PFSK-1 (cell line): ENCODE data around the gene TBCB. TPM values are rescaled to one million over a fixed set of nuclear protein-coding genes. Genes with fewer than 3 reads are reported as not detected.

Experiments used
- FOXP2 ChIP-seq: optimal IDR thresholded peaks from 2 replicates; pipeline ENCODE3; 2011; ENCODE audit warnings: borderline replicate concordance, control low read depth, inconsistent platforms; ENCODE audit not compliant: insufficient read depth; ENCODE audit errors: extremely low read length, extremely low read depth
- POLR2AphosphoS5 ChIP-seq: IDR thresholded peaks from 2 replicates; pipeline ENCODE4 v1.6.1; 2012; ENCODE audit warnings: low read depth, mild to moderate bottlenecking, control low read depth, low read length, moderate library complexity
- SIN3A ChIP-seq: IDR thresholded peaks from 2 replicates; pipeline ENCODE4 v1.6.1; 2012; ENCODE audit warnings: mild to moderate bottlenecking, low read length, moderate library complexity, borderline replicate concordance; ENCODE audit not compliant: insufficient read depth
- TAF1 ChIP-seq: IDR thresholded peaks from 2 replicates; pipeline ENCODE4 v1.6.1; 2012; ENCODE audit warnings: low read length, control low read depth, borderline replicate concordance; ENCODE audit not compliant: insufficient read depth
- polyA plus RNA-seq: library from polyadenylated mRNA; unstranded; fragments of >200 nt; gene quantifications from one replicate; pipeline ENCODE4 v1.2.1, GENCODE V29; 2012; ENCODE audit warnings: low read depth, missing spikeins; ENCODE audit not compliant: insufficient read length
- TF ChIP-seq, protein P1 (sequence below), 2 experiments: IDR thresholded peaks; 2 replicates each; pipeline versions ENCODE4 v1.6.1 to v1.8.0; 2011 to 2012; ENCODE audit warnings: low read depth in 2 of 2, low read length in 2 of 2, control low read depth in 1 of 2, inconsistent platforms in 1 of 2, mild to moderate bottlenecking in 1 of 2, moderate library complexity in 1 of 2; ENCODE audit not compliant: insufficient read depth in 1 of 2

The TBCB gene, protein sequence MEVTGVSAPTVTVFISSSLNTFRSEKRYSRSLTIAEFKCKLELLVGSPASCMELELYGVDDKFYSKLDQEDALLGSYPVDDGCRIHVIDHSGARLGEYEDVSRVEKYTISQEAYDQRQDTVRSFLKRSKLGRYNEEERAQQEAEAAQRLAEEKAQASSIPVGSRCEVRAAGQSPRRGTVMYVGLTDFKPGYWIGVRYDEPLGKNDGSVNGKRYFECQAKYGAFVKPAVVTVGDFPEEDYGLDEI
- 331 TPM for polyA plus RNA-seq

DNA sequence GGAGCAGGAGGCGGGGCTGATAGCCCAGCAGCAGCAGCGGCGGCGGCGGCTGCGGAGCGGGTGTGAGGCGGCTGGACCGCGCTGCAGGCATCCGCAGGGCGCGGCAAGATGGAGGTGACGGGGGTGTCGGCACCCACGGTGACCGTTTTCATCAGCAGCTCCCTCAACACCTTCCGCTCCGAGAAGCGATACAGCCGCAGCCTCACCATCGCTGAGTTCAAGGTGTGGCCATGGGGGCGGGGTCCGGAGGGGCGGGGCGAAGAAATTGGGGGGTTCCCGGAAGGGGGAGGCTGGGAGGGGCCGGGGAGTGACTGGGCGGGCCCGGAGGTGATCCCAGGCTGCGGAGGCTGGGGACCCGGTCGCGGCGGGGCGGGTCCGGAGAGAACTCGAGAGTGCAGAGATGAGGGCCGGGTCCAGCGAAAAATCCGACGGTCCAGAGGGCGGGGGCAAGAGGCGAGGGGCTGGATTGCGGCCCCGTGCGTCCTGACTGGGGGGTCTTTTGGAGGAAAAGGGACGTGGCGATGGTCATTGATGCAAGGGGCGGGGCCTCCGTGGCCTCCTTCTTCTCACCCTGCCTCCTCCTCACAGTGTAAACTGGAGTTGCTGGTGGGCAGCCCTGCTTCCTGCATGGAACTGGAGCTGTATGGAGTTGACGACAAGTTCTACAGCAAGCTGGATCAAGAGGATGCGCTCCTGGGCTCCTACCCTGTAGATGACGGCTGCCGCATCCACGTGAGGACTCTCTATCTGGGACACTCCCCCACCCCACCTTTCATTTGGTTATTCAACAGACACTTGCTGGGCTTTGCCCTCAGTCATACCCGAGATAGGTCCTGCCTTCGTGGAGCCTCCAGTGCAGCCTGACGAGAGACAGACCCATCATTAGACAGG is at the start of gene TBCB:
TSS of gene TBCB (plus strand) at position 16 of the 891 bp plus-strand sequence. CDS start at position 109, 93 bp downstream.
- TF ChIP-seq FOXP2 = peak; percentile 7
- no peak for TF ChIP-seq SIN3A

DNA sequence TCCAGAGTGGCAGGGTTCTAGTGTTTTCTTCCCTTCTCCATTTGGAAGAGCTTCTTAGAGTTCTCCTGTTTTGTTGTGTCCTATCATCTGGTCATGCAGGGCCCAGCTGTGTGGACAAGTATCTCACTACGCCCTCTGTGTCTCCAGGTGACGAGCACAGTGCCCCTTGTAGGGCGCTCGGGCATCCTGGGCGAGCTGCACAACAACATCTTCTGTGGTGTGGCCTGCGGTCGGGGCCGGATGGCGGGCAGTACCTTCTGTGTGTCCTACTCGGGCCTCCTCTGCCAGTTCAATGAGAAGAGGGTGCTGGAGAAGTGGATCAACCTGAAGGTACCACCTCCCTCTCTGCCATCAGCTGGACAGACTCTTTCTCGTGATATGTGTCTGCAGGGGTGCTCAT is 47.6 kb upstream of the TBCB start:
- TF ChIP-seq FOXP2 = no peak
- TF ChIP-seq, protein P1, sequence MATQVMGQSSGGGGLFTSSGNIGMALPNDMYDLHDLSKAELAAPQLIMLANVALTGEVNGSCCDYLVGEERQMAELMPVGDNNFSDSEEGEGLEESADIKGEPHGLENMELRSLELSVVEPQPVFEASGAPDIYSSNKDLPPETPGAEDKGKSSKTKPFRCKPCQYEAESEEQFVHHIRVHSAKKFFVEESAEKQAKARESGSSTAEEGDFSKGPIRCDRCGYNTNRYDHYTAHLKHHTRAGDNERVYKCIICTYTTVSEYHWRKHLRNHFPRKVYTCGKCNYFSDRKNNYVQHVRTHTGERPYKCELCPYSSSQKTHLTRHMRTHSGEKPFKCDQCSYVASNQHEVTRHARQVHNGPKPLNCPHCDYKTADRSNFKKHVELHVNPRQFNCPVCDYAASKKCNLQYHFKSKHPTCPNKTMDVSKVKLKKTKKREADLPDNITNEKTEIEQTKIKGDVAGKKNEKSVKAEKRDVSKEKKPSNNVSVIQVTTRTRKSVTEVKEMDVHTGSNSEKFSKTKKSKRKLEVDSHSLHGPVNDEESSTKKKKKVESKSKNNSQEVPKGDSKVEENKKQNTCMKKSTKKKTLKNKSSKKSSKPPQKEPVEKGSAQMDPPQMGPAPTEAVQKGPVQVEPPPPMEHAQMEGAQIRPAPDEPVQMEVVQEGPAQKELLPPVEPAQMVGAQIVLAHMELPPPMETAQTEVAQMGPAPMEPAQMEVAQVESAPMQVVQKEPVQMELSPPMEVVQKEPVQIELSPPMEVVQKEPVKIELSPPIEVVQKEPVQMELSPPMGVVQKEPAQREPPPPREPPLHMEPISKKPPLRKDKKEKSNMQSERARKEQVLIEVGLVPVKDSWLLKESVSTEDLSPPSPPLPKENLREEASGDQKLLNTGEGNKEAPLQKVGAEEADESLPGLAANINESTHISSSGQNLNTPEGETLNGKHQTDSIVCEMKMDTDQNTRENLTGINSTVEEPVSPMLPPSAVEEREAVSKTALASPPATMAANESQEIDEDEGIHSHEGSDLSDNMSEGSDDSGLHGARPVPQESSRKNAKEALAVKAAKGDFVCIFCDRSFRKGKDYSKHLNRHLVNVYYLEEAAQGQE (IDR thresholded peaks at IDR 0.05; ENCODE audit: insufficient read depth in 1 of 2, low read depth in 2 of 2, low read length in 2 of 2) = no peak
- TF ChIP-seq SIN3A = no peak
- no peak for TF ChIP-seq POLR2AphosphoS5
- no peak for TF ChIP-seq TAF1

DNA sequence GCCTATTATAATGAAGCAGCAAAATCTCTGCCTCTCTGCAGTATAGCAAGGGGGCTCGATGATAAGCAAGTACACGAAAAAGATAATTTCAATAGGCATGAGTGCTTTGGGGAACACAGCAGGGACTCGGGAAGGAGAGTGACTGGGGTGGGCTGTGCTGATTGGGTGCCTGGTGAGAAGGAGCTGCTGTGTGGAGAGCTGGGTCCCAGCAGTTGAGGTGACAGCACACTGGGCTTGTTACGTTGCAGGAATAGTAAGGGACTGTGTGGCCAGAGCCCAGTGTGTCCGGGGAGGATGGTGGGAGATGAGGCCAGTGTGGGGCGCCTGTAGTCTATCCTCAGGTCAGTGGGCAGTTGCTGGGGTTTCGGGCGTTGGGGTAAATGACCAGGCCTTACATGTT is 43.2 kb upstream of the TBCB start:
- no peak for TF ChIP-seq POLR2AphosphoS5
- TF ChIP-seq, protein P1 (IDR thresholded peaks at IDR 0.05; ENCODE audit: insufficient read depth in 1 of 2, low read depth in 2 of 2, low read length in 2 of 2) = no peak
- no peak for TF ChIP-seq FOXP2
- TF ChIP-seq TAF1 = no peak
- no peak for TF ChIP-seq SIN3A

DNA sequence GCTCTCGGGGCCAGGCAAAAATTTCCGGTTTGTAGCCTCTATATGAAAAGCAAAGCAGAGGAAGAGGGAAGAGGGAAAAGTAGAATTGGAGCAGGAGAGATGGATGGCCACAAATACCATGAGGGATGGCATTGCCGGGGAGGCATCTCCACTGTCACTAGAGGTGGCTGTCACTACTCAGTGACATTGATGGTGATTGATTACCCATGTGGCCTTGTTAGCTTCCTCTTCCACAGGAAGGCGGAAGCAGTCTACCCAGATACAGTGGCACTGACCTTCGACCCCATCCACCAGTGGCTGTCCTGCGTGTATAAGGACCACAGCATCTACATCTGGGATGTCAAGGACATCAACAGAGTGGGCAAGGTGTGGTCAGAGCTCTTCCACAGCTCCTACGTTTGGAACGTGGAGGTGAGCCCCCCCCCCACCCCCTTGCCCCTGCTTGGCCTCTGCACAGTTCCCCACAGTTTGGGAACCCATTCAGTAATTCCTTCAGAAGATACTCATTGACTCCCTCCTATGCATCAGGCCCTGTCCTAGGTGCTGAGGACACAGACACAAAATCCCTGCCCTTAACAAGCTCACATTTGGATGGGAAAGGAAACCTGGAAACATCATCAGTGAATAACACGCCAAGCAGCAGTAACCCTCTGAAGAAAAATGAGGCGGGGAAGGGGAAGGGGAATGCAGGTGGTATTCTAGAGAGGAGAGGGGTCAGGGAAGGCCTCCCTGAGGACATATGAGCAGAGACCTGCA is 42.0 kb upstream of the TBCB start:
- TF ChIP-seq POLR2AphosphoS5 (no peak), TAF1 (no peak)
- TF ChIP-seq, protein P1 (IDR thresholded peaks at IDR 0.05; ENCODE audit: insufficient read depth in 1 of 2, low read depth in 2 of 2, low read length in 2 of 2) = peak; percentile 27 to 85; a peak in 3 of 4 replicates

DNA sequence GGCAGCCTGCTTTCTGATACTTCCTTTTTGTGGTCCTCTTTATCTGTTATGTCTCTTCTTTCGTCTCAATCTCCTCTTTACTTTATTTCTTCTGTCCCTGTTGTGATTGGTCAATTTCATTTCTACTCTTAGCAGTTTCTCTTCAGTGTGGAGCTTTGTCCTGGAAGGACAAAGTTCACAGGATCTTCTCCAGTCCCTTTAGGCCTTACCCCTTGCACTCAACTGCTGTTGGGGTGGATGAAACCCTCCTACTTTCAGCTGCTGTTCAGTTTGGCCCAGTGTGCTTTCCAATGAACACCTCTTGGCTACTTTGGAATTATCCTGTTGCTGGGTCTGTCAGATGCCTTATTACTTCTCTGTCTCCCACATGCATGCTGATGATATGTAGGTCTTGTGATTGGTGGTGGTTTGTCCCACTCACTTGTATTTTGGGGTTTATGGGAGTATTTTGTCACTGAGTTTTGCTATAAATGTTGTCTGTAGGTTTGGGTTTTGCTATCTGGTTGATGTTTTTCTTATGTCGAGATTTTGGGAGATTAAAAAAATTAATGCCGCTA is 35.8 kb upstream of the TBCB start:
- TF ChIP-seq TAF1 (no peak), POLR2AphosphoS5 (no peak), FOXP2 (no peak), SIN3A (no peak)
- TF ChIP-seq, protein P1 (IDR thresholded peaks at IDR 0.05; ENCODE audit: insufficient read depth in 1 of 2, low read depth in 2 of 2, low read length in 2 of 2) = no peak
